GM12864 (cell line): ENCODE measurements around the gene MACROD2.

Source experiments
- DNase-seq: peaks from one replicate; pipeline ENCODE4 v3.0.0-alpha.2; 2011; ENCODE audit warnings: low read depth
- H3K4me3 ChIP-seq: 2 replicates; pipeline ENCODE4 v1.5.1; 2011; ENCODE audit warnings: mild to moderate bottlenecking, low read depth, low read length, control low read depth
- TF ChIP-seq, protein P1 (sequence below): IDR thresholded peaks from 2 replicates; pipeline ENCODE4 v1.5.1; 2011; ENCODE audit warnings: low read depth, mild to moderate bottlenecking, moderate library complexity, low read length, control low read depth, inconsistent platforms; ENCODE audit errors: missing control alignments

Gene MACROD2

DNA sequence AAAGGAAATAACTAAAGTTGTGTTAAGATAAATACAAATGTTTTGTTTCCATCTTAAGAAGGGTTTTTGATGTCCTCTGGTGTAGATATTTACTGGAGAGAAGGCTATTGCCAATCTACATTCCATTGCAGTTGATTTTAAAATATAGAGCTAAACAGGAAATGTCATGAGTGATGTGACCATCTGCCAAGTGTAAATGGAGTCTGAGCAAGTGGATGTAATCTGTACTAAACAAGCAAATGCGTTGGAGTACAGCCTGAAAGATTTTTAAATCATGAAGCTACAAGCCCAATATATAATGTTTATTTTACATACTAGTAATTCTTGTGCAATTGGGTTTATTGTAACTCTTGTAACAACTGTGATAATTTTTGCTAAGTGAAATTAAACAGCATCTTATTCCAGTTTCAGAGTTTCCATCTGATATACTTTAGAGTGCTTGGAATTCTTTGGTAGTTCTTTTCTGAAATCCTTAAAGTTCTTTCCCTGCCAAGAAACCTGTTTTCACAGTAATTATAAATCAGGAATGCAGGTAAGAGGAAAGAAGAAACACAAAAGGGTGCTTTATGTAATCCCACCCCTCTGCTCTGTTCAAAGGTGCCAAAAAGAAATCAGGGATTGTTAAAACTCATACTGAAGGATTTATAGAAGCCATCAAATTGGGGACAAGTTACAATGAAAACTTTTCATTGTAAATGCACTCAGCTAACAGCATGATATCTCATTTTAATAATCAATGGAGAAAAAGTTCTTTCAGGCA lies 389.3 kb downstream of the MACROD2 start:
- TF ChIP-seq, protein P1, sequence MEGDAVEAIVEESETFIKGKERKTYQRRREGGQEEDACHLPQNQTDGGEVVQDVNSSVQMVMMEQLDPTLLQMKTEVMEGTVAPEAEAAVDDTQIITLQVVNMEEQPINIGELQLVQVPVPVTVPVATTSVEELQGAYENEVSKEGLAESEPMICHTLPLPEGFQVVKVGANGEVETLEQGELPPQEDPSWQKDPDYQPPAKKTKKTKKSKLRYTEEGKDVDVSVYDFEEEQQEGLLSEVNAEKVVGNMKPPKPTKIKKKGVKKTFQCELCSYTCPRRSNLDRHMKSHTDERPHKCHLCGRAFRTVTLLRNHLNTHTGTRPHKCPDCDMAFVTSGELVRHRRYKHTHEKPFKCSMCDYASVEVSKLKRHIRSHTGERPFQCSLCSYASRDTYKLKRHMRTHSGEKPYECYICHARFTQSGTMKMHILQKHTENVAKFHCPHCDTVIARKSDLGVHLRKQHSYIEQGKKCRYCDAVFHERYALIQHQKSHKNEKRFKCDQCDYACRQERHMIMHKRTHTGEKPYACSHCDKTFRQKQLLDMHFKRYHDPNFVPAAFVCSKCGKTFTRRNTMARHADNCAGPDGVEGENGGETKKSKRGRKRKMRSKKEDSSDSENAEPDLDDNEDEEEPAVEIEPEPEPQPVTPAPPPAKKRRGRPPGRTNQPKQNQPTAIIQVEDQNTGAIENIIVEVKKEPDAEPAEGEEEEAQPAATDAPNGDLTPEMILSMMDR, result no peak
- no peak overlapping the region for H3K4me3 ChIP-seq
- DNase-seq, result no peak

- no peak overlapping the region for H3K4me3 ChIP-seq
- TF ChIP-seq, protein P1, result no peak
- DNase-seq, result no peak
These were observed 389.9 kb downstream of the MACROD2 start for GRCh38 chr20:14385176-14385740.

GRCh38 chr20:14386726-14387125 lies 391.4 kb downstream of the MACROD2 start:
- no peak overlapping the region for H3K4me3 ChIP-seq
- TF ChIP-seq, protein P1, result no peak
- no peak for DNase-seq

DNA sequence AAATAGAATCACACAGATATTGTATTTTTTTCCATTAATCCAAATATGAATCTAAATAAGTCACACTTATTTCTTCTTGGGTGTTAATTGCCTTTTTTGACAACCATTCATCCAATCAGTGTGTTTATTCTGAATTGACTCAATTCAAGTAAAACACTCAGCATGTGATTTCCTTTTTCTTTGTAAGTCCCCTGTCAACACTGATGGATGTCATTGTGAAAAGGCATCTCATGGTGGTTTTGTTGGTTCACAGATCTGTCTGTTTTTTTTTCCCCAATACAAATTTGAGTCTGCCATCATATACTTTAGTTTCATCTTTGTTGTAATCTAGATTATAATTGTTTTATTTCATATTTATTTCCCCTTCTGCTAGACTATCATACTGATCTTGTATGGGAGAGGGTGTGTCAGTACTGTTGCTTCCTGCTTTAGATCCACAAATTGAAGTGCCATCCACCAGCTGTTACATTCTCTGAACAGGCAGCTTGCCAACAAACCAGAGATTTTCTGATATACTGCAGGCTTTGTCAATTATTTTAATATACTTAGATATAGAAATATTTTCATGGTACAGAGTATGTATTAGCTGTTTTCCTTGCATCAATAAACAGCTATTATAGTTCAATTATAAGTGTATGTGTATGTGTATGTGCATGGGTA lies 406.3 kb downstream of the MACROD2 start:
- TF ChIP-seq, protein P1, result no peak
- H3K4me3 ChIP-seq, result no peak overlapping the region
- no peak for DNase-seq

- TF ChIP-seq, protein P1, result no peak
- DNase-seq, result no peak
- no peak overlapping the region for H3K4me3 ChIP-seq
These were observed 409.2 kb downstream of the MACROD2 start for GRCh38 chr20:14404515-14404914.

DNA sequence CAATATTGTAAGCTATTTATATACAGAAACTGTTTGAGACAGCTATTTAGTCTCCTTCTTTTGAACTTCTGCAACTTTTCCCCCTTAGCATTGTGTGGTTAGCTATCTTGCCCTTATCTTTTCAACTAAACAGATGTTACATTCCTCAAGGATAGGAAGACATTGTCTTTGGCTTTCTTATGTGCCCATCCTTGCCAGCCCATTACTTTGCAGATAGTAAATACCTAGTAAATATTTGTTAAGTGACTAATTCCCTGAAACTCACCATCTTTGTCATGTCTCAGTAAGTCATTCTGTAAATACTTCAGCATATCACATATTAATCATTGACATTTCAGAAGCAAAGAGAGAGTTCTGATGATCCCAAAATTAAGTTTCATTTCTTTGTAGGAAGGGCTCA lies 411.2 kb downstream of the MACROD2 start:
- no peak for DNase-seq
- TF ChIP-seq, protein P1, result no peak
- no peak overlapping the region for H3K4me3 ChIP-seq

GRCh38 chr20:14407336-14407735 lies 412.0 kb downstream of the MACROD2 start:
- H3K4me3 ChIP-seq, result no peak overlapping the region
- TF ChIP-seq, protein P1, result no peak
- no peak for DNase-seq
